Common myeloid progenitor, CD34-positive (primary cell): Measurements from ENCODE around the gene SDF4.

Experiments
- CTCF ChIA-PET: fragments of 350-600 bp; sonication (Branson Sonifier 250); formaldehyde crosslinking; loops from one replicate; lab custom pipeline; 2021; ENCODE audit warnings: antibody characterized with exemption; lab: Charles Lee
- POLR2A ChIA-PET: fragments of 350-600 bp; sonication (Branson Sonifier 250); formaldehyde crosslinking; loops from one replicate; lab custom pipeline; 2021; ENCODE audit warnings: antibody characterized with exemption; lab: Charles Lee
- DNase-seq, 3 donors: peaks; one replicate each; pipeline versions ENCODE4 v3.0.0 to v3.0.0-alpha.2; 2013
- H3K27ac ChIP-seq, 2 experiments: 1 replicate in 1 of 2; 2 replicates in 1 of 2; pipeline ENCODE4 v1.7.0; 2013; ENCODE audit warnings: inconsistent platforms in 2 of 2, low read length in 2 of 2, mild to moderate bottlenecking in 2 of 2, low read depth in 1 of 2, moderate library complexity in 1 of 2; ENCODE audit not compliant: severe bottlenecking in 2 of 2, insufficient read depth in 1 of 2, poor library complexity in 1 of 2
- H3K27me3 ChIP-seq, 5 experiments: replicated peaks in 2 of 5; 1 replicate in 3 of 5; 2 replicates in 2 of 5; pipeline versions ENCODE4 v1.6.1 to v1.7.0; 2013; ENCODE audit warnings: low read length in 4 of 5, mild to moderate bottlenecking in 2 of 5, moderate library complexity in 2 of 5, inconsistent platforms in 1 of 5; ENCODE audit not compliant: insufficient read depth in 5 of 5, control insufficient read depth in 4 of 5
- H3K36me3 ChIP-seq, 4 experiments: 1 replicate in 2 of 4; 2 replicates in 2 of 4; pipeline versions ENCODE4 v1.6.1 to v1.7.0; 2013; ENCODE audit warnings: low read length in 3 of 4, control low read depth in 1 of 4, mild to moderate bottlenecking in 1 of 4; ENCODE audit not compliant: control insufficient read depth in 4 of 4, insufficient read depth in 4 of 4
- H3K4me1 ChIP-seq, 4 experiments: 1 replicate in 3 of 4; 2 replicates in 1 of 4; pipeline versions ENCODE4 v1.6.1 to v1.7.1; 2013; ENCODE audit warnings: low read length in 3 of 4, mild to moderate bottlenecking in 3 of 4, control low read depth in 1 of 4, inconsistent platforms in 1 of 4, moderate library complexity in 1 of 4; ENCODE audit not compliant: control insufficient read depth in 4 of 4, insufficient read depth in 4 of 4; ENCODE audit errors: control extremely low read depth in 1 of 4
- H3K4me3 ChIP-seq, 7 experiments: 1 replicate in 4 of 7; 2 replicates in 3 of 7; pipeline versions ENCODE4 v1.5.1 to v1.7.0; 2013; ENCODE audit warnings: mild to moderate bottlenecking in 7 of 7, low read length in 6 of 7, moderate library complexity in 6 of 7, inconsistent platforms in 2 of 7, low read depth in 2 of 7, control low read depth in 1 of 7; ENCODE audit not compliant: insufficient read depth in 4 of 7, control insufficient read depth in 1 of 7; ENCODE audit errors: extremely low read depth in 1 of 7
- H3K9me3 ChIP-seq, 5 experiments: 1 replicate in 4 of 5; 2 replicates in 1 of 5; pipeline versions ENCODE4 v1.6.1 to v1.7.1; 2013; ENCODE audit warnings: low read length in 4 of 5, mild to moderate bottlenecking in 2 of 5, inconsistent platforms in 1 of 5, low read depth in 1 of 5, moderate library complexity in 1 of 5; ENCODE audit not compliant: control insufficient read depth in 4 of 5, insufficient read depth in 2 of 5; ENCODE audit errors: control extremely low read depth in 1 of 5
- WGBS: methylation state at CpG from one replicate; pipeline ENCODE4 v1.1.5; 2013; ENCODE audit not compliant: insufficient coverage; 5-methylcytosine and 5-hydroxymethylcytosine counted together

SDF4 gene

GRCh38 chr1:1246577-1247340, 15.0 kb upstream of the SDF4 start, which contains the start of gene C1QTNF12:
TSS of gene C1QTNF12 (minus strand) at chr1:1246722. CDS start at chr1:1246690, 32 bp downstream.
- 7% methylated on average over 41 of the region's 74 CpGs for WGBS
- ChIA-PET POLR2A (interaction anchor here (1.0 kb wide), 1 partner anchor 14 kb away, joined by 3 read pairs; no protein-coding TSS in a partner anchor), CTCF (interaction anchor here (2.2 kb wide), 1 partner anchor 124 kb away, joined by 9 read pairs; no protein-coding TSS in a partner anchor)
- Histone ChIP-seq H3K27ac (no peak within 1 kb of the TSS), H3K4me3 (no peak within 1 kb of the TSS), H3K36me3 (peaks cover 0 to 3% (median 0%) of the 10 kb centered on the region in 4 experiments), H3K4me1 (peaks cover 0 to 16% (median 10%) of the 10 kb centered on the region in 4 experiments), H3K9me3 (no peaks in the 10 kb centered on the region), H3K27me3 (peaks cover 0 to 36% (median 6%) of the 10 kb centered on the region in 5 experiments)
- peak in 1 of 3 donors; percentile 24 for DNase-seq

GRCh38 chr1:1245817-1246576, 14.2 kb upstream of the SDF4 start:
- Histone ChIP-seq H3K4me3 (no peak overlapping the region), H3K9me3 (no peaks in the 10 kb centered on the region), H3K4me1 (peaks cover 0 to 14% (median 8%) of the 10 kb centered on the region in 4 experiments), H3K36me3 (peaks cover 0 to 3% (median 0%) of the 10 kb centered on the region in 4 experiments), H3K27ac (no peak overlapping the region), H3K27me3 (peaks cover 0 to 37% (median 6%) of the 10 kb centered on the region in 5 experiments)
- 21% methylated on average over 33 of the region's 45 CpGs for WGBS
- DNase-seq = no peak
- POLR2A ChIA-PET = no interaction called here
- CTCF ChIA-PET = interaction anchor here (2.2 kb wide), 1 partner anchor 124 kb away, joined by 9 read pairs; no protein-coding TSS in a partner anchor

GRCh38 chr1:1245178-1245816, 13.5 kb upstream of the SDF4 start:
- peaks cover 0 to 10% (median 3%) of the 10 kb centered on the region in 4 experiments for H3K4me1 ChIP-seq
- POLR2A ChIA-PET = no interaction called here
- H3K4me3 ChIP-seq = no peak overlapping the region
- peak in 1 of 3 donors; percentile 26 for DNase-seq
- no peaks in the 10 kb centered on the region for H3K36me3 ChIP-seq
- H3K27me3 ChIP-seq = peaks cover 0 to 41% (median 6%) of the 10 kb centered on the region in 5 experiments
- H3K9me3 ChIP-seq = no peaks in the 10 kb centered on the region
- H3K27ac ChIP-seq = no peak overlapping the region
- WGBS = 87% methylated on average over 18 of the region's 23 CpGs
- CTCF ChIA-PET = interaction anchor here (2.2 kb wide), 1 partner anchor 123 kb away, joined by 9 read pairs; no protein-coding TSS in a partner anchor

- POLR2A ChIA-PET = no interaction called here
- WGBS = 92% methylated on average over 15 of the region's 30 CpGs
- H3K27ac ChIP-seq = no peak overlapping the region
- no peaks in the 10 kb centered on the region for H3K9me3 ChIP-seq
- CTCF ChIA-PET = interaction anchor here (1.4 kb wide), 1 partner anchor 123 kb away, joined by 3 read pairs; no protein-coding TSS in a partner anchor
- H3K27me3 ChIP-seq = peaks cover 0 to 51% (median 6%) of the 10 kb centered on the region in 5 experiments
- no peaks in the 10 kb centered on the region for H3K36me3 ChIP-seq
- peaks cover 0 to 10% (median 3%) of the 10 kb centered on the region in 4 experiments for H3K4me1 ChIP-seq
- no peak for DNase-seq
- no peak overlapping the region for H3K4me3 ChIP-seq
These were observed 12.5 kb upstream of the SDF4 start for GRCh38 chr1:1244192-1244811.

- Histone ChIP-seq H3K27me3 (peaks cover 0 to 56% (median 6%) of the 10 kb centered on the region in 5 experiments), H3K36me3 (no peaks in the 10 kb centered on the region), H3K9me3 (no peaks in the 10 kb centered on the region), H3K4me1 (peaks cover 0 to 10% (median 3%) of the 10 kb centered on the region in 4 experiments), H3K27ac (no peak overlapping the region), H3K4me3 (no peak overlapping the region)
- WGBS = 97% methylated on average over 16 of the region's 23 CpGs
- CTCF ChIA-PET = interaction anchor here (1.4 kb wide), 1 partner anchor 123 kb away, joined by 3 read pairs; no protein-coding TSS in a partner anchor
- no peak for DNase-seq
- POLR2A ChIA-PET = no interaction called here
These were observed 12.0 kb upstream of the SDF4 start for GRCh38 chr1:1243807-1244191.

- CTCF ChIA-PET = interaction anchor here (0.8 to 1.4 kb wide), 2 partner anchors 12 to 122 kb away, joined by 3 read pairs; no protein-coding TSS in a partner anchor
- Histone ChIP-seq H3K36me3 (no peaks in the 10 kb centered on the region), H3K27ac (no peak overlapping the region), H3K27me3 (peaks cover 0 to 57% (median 6%) of the 10 kb centered on the region in 5 experiments), H3K4me3 (no peak overlapping the region), H3K9me3 (no peaks in the 10 kb centered on the region), H3K4me1 (peaks cover 0 to 10% (median 3%) of the 10 kb centered on the region in 4 experiments)
- 95% methylated on average over 21 of the region's 23 CpGs for WGBS
- no peak for DNase-seq
- POLR2A ChIA-PET = no interaction called here
These were observed 11.5 kb upstream of the SDF4 start for GRCh38 chr1:1243266-1243660.
